NCI-H146 treated with DMSO at 0.1 percent for 48 hours (cell line): ENCODE measurements around the gene COL24A1.
"Not testable (repeated sequence)": the region's sequence is repeated elsewhere in the genome, so short reads cannot be mapped to it uniquely, and the experiment has no call there.

Experiments
- DNase-seq: peaks from one replicate; lab custom pipeline; 2025; ENCODE audit not compliant: unreplicated experiment; lab: John Stamatoyannopoulos, UW

COL24A1 gene

DNA sequence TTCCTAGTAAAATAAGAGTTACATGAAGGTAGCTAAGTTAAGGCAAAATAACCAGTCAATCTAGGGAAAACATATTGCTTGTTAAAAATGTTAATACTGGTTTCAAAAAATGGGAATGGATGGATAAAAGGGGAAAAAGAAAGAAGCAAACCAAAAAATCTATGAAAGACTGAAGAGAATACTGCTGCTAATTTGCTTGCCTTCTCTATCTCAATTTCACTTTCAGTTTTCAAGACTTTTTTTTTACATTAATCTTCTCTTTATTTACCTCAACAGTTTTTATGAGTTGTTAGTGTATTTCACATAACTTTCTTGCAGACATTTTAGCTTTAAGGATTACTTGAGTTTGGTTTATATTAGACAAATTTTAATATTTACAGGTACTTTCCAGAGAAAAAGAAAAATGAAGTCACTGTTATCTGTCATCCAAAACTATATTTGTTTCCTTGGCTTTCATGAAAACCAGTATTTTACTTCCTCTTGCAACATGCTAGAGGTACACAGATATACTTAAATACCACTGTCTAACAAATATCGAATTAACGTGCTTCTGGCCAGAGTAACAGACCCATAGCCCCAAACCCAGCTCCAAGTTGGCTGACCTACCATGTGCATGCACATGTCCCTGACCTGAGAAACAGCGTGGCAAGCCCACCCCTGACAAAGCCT, 70.7 kb downstream of the COL24A1 start:
- no peak for DNase-seq

DNA sequence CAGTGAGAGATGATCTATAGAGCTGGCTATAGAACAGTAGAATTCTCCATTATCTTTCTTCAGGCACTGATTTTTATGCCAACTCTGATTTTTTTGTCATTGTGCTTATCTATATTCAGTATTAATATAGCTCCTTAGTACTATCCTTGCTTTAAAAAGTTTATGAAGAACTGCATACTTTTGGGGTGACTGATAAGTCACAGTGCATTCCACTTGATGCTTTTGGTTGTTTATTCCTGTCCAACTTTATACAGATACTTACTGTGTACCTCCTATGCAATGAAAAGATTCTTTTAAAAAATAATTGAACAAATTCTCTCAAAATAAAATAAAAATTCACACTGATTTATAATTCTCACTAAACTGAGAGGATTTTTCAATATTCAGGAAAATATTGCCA, 71.6 kb downstream of the COL24A1 start:
- DNase-seq: no peak

DNA sequence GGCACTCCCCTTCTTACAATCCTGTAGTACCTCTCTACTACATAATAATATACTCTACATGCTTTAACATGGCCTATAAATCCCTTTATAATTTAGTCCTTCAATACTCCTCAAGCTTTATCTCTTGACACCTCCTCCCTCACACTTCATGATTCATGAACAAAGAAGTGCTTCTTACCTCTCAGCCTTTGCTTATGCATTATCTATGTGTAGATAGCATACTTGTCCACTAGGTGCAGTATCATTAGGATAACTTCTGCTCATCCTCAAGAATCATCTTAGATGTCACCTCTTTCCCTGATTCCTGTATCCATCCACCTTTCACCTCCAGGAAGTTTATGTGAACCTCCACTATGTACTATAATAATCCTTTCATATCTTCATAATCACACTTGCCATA, 74.4 kb downstream of the COL24A1 start:
- DNase-seq: no peak

DNA sequence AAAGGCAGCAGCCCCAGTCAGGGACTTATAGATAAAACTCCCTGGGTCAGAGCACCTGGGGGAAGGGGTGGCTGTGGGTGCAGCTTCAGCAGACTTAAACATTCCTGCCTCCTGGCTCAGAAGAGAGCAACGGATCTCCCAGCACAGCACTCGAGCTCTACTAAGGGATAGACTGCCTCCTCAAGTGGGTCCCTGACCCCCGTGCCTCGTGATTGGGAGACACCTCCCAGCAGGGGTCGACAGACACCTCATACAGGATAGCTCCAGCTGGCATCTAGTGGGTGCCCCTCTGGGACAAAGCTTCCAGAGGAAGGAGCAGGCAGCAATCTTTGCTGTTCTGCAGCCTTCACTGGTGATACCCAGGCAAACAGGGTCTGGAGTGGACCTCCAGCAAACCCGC, 84.1 kb downstream of the COL24A1 start:
- DNase-seq: not testable (repeated sequence)

DNA sequence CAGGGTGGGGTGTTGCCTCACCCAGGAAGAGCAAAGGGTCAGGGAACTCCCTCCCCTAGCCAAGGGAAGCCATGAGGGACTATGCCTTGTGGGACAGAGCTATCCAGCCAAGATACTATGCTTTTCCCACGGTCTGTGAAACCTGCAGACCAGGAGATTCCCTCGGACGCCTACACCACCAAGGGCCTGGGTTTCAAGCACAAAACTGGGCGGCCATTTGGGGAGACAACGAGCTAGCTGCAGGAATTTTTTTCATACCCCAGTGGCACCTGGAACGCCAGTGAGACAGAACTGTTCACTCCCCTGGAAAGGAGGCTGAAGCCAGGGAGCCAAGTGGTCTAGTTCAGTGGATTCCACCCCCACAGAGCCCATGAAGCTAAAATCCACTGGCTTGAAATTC, 84.7 kb downstream of the COL24A1 start:
- DNase-seq: not testable (repeated sequence)

DNA sequence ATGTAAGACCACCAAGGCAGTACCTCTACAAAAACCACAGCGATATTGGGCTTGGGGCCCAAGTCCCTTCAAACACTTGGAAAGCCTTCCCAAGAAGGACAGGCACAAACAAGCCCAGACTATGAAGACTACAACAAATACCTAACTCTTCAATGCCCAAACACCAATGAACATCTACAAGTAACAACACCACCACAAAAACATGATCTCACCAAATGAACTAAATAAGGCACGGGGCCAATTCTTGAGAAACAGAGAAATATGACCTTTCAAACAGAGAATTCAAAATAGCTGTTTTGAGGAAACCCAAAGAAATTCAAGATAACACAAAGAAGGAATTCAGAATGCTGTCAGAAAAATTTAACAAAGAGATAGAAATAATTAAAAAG, 86.8 kb downstream of the COL24A1 start:
- DNase-seq: no peak

DNA sequence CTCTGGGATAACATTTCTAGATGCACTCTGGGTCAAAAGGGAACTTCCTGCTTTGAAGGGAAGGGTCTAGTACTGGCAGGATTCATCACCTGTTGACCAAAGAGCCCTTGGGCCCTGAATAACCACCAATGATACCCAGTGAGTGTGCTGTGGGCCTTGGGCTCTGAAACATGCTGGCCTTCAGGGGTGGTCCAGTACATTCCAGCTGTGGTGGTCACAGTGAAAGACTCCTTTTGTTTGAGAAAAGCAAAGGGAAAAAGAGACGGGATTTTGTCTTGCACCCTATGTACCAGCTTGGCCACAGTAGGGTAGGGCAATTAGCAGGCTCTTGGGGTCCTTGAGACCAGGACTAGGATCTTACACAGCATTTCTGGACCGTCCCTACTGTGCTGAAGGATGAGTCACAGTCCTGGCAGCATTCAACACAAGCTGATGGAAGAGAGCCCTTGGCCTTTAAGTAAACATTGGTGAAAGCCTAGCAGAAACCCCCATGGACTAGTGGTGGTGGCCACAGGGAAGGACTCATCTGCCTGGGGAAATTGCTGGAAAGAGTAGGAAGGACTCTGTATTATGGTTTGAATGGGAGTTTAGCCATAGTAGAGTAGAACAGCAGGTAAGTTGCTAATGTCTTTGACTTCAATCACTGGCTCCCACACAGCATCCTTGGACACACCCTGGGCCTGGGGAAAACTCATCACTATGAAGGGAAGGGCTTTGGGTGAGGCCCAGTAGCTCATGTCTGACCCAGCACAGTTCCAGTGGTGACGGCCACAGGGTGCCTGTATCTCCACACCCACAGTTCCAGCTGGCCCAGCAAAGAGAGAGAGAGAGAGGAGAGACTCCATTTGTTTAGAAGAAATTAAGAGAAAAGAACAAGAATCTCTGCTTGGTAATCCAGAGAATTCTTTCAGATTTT, 87.5 kb downstream of the COL24A1 start:
- no peak for DNase-seq

DNA sequence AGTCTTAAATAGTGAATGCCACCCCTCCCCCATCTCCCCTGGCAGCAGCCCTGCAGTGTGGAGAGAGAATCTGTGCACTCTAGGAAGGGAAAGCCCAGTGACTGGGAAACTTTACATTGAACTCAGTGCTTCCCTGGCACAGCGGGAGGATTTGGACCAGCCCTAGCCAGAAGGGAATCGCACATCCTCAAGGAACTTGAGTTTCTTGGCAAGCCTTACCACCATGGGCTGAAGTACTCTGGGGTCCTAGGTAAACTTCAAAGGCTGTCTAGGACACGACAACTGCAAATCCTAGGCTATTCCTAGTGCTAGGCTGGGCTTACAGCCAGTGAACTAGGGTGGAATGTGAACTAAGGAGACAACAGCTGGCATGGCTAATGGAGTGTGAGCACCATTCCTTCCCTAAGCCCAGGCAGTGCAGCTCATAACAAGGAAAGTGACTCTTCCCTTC, 88.3 kb downstream of the COL24A1 start:
- no peak for DNase-seq

DNA sequence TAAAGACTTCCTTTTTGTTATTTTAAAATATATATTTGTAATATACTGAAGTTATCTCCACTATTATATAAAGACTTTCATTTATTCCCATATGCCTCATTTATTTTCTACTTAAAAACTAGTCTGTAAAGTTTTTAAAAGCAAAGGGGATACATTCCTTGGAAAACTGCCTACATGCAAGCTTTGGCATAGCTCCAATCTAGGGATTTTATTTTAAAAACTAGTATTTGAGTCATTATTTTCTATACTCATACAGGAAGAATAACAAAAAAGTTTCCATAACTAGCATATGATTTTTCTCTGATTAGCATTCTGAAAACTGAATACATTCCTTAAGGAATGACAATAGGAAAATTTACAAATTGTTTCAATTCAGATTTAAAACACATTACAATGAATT, 88.9 kb downstream of the COL24A1 start:
- DNase-seq: no peak

DNA sequence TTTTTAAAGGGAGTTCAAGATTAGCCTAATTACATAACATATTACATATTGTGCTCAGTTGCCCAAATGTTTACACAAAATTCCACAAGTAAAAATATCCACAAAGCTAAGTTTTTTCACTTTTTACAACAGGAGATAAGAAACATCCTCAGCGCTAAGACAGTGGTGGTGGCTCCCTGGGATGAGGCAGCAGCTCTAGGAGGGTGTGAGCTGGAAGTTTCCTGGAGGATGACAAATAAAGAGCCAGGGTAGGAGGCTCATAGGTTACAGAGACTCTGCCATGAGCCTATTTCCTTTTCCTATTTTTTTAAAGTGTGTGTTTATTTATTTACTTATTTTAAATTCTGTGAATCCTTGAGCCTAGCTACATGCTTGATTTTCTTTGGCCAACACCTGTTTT, 91.7 kb downstream of the COL24A1 start:
- DNase-seq: no peak

DNA sequence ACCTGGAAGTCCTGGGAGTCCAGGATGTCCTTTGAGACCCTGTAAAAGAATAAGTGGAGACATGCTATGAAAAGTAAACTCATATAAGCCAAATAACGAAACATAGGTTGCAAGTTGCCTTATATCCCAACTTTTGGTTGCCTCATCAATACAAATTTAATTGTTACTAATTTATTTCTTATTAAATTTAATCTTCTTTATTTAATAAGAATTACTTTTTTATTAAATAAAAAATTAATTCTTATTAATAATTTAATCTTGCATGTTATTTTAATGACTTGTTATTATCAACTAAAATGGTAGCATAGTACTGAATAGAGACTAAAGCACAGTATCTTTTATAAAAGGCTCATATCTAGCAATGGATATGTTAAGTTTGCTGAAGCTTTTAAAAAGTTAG, 92.9 kb downstream of the COL24A1 start:
- DNase-seq: no peak

DNA sequence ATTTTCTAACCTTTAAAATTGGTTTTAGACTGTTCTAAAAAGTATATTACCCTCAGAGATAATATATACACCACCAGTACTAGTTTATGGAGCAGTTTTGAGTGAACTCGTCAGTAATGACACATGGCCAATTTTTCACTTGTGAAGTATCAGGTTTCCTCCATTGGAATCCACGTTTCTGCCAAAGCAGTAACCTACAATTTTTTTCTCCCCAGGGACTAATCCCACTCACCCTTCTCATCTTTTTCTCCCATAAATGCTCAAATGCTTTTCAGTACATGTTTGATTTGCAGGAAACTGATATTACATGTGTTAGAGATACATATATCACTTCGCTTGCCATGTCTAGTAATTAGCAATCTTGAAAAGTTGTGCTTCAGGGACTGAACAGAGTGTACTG, 94.1 kb downstream of the COL24A1 start:
- no peak for DNase-seq

DNA sequence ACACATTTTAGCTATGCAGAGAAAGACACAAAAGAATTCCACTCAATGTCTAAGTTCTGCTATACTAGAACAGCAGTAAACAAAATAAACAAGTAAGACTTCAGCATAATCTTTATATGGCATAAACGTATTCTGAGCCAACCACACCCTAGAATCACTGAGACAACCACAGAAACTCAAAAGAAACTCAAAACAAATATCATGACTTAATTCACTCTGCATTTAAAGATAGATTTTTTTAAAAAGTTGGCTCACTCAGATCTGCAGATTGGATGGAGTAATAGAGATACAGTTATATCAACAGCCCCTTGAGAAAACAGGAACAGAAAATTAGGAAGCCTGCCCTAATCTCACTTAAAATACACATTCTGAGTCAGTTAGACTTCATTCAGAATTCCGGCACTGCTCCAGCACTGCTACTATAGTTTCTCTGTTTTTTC, 95.0 kb downstream of the COL24A1 start:
- no peak for DNase-seq

DNA sequence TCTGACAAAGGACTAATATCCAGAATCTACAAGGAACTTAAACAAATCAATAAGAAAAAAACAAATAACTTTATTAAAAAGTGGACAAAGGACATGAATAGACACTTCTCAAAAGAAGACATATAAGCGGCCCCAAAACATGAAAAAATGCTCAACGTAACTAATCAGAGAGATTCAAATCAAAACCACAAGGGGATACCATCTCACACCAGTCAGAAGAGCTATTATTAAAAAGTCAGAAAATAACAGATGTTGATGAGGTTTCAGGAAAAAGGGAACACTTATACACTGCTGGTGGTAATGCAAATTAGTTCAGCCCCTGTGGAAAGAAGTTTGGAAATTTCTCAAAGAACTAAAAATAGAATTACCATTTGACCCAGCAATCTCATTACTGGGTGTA, 102.2 kb downstream of the COL24A1 start:
- DNase-seq: no peak

DNA sequence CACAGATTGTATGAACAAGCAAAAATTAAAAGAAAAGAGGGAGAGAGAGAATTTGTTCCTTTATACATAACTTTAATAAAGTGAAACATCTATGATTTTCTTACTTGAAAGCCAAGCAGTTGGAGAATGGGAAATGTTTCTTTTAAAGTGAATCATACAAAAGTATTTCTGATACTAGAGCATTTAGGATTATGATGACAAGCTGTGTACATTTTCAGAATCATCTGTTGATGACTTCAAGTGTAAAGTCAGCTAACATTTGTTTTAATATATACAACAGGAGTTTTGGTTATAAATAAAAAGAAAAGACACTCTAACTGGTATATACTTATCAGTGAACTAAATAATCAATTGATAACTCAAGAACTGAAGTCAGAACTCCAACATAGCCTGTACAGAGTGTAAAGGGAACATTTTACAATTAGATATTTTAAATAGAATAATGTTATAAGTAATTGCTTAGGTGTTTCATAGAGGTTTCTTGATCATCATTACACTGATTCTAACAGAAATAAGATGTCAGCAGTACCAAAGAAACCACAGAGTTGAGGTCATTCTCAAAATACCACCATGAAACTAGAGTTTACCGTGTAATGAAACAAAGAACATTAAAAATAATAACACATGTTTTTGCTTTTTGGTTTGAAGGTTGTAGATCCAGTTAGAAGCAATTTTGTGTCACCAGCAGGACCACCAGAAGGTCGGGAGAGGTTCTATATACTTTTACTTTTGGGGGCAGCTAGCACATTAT, 103.4 kb downstream of the COL24A1 start:
- no peak for DNase-seq

DNA sequence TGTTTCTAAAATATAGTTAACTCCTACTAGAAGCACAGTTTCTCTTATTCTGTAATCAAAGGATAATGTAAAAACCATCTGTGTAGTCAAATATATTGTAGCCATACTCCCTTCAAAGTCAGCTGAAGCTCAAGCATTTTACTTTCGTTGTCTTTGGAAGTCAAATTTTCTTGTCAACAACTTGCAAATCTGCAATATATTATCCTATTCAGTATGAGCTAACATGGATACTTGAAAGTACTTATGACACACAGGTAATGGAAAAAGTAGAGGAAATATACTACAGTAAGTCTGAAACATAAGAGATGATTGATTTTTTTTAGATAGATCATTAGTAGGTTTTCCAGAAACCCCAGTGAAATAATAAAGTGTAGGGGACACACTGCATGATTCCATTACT, 121.5 kb downstream of the COL24A1 start:
- DNase-seq: no peak

DNA sequence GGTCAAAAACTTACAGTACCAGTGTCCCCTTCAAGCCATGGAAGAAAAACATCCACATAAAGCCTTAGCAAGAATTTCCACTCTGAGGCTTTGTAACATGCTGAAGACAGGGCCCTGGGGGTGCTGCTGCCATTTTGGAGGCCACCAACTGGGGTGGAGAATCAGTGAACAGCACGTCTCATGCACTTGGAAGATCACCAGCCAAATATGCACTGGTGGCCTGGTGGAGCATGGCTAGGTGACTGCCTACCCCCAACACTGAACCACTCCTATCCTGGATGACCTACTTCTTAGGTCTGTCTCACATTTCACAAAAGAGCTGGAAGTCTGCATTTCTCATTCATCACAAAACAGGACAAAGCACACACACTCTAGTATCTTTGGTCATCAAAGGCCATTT, 126.4 kb downstream of the COL24A1 start:
- DNase-seq: no peak

DNA sequence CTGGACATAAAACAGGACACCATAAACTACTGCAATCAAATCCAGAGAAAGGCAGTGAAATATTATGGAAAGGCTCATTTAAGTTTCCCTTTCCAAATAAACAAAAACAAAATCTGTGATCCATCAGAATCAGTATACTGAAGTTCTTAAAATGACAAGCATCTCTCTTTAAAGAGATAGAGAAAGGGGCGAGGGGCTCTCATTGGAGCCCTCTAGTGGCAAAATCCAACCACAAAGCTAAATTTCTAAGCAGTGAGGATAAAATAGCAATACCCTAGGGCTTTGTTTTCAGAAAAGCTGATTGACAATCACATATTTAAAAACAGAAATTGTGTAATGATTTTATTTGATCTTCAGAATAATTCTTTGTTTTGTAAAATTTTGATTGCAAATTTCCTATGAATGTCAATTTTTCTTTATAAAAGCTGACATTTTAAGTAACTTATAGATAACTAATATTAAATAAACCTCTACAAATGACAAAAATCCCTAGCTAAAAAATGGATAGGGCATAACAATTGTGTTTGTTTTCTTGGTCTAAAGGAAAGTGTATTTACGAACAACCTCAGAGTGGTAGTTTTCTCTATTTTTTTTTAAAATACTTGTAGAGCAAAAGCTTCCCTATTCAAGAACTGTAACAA, 138.2 kb downstream of the COL24A1 start:
- DNase-seq: peak; percentile 4

DNA sequence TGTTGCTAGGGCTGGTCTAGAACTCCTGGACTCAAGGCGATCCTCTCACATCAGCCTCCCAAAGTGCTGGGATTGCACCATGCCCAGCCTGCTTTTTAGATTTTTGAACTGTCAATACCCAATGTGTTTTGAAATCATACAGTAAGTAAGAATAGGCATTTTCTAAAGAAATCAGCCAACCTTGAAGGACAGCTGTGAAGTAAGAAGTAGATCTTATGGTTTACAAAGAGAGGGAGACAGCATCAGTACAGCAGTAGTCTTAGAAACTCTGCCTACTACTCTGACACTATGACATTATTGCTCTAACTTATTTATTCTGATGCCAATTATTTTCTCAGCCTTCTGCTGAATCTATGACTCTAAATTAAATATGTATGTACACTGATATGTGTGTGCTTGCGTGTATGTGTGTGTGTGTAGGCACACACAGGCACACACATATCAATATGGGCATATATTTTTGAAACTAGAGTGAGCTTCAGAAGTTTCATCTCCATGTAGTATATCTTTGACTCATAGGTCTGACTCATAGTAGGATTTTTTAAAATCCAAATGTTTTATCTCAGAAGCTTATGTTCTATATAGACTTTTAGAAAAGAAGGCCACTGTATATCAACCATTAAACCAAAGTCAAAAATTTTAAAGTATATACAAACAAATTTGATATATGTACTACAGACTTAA, 140.4 kb downstream of the COL24A1 start:
- no peak for DNase-seq

DNA sequence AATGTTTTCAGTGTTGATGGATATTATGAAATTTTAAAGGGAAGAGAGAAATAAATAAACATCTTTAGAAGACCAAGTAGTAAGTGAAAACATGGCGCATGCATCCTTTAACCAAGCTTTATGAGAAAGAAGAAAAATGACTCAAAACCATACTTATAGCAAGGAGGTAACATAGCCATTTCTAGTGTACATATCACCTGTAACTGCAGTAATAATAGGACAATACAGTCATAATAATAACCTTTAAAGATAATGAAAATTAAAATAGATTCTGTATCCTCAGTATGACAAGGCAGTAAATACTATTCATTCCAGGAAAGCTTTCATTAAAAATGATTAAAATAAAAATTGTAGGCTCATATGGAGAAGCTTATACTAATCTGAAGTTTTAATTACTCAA, 141.2 kb downstream of the COL24A1 start:
- no peak for DNase-seq

DNA sequence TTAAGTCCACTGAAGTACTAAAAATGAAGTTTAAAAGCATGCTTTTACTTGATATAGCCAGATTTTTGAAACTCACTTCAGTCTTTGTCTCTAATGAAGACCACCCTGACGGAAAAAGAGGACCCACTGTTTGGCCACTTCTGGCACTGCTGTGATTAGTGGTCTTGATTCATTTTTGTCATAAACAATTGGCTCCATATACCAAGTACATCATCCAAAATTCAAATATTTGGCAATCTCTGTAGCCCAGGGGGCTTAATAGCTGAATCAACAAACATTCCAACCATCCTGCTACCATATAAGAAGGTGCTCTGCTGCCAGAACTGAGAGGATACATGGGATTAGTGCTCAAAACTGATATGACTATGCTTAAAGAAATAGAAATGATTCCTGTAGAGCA, 156.0 kb downstream of the COL24A1 start:
- no peak for DNase-seq
